GM06990 (cell line): ENCODE data around the gene PANX2.

Experiments used
- DNase-seq: peaks from one replicate; pipeline ENCODE4 v3.0.0-alpha.2; 2011; ENCODE audit not compliant: insufficient read length; ENCODE audit errors: extremely low read depth
- H3K27me3 ChIP-seq: replicated peaks from 2 replicates; pipeline ENCODE4 v1.6.0; 2011; ENCODE audit warnings: low read length; ENCODE audit not compliant: control insufficient read depth, insufficient read depth
- H3K36me3 ChIP-seq: 2 replicates; pipeline ENCODE4 v1.5.1; 2011; ENCODE audit warnings: low read length; ENCODE audit not compliant: control insufficient read depth, insufficient read depth
- H3K4me3 ChIP-seq: replicated peaks from 2 replicates; pipeline ENCODE4 v1.5.1; 2011; ENCODE audit warnings: low read depth, mild to moderate bottlenecking, control low read depth, low read length
- TF ChIP-seq, protein P1 (sequence below): IDR thresholded peaks from 2 replicates; pipeline ENCODE4 v1.5.1; 2011; ENCODE audit warnings: low read length, control low read depth, mild to moderate bottlenecking, inconsistent platforms; ENCODE audit not compliant: insufficient read depth, poor library complexity, severe bottlenecking

Gene PANX2

DNA sequence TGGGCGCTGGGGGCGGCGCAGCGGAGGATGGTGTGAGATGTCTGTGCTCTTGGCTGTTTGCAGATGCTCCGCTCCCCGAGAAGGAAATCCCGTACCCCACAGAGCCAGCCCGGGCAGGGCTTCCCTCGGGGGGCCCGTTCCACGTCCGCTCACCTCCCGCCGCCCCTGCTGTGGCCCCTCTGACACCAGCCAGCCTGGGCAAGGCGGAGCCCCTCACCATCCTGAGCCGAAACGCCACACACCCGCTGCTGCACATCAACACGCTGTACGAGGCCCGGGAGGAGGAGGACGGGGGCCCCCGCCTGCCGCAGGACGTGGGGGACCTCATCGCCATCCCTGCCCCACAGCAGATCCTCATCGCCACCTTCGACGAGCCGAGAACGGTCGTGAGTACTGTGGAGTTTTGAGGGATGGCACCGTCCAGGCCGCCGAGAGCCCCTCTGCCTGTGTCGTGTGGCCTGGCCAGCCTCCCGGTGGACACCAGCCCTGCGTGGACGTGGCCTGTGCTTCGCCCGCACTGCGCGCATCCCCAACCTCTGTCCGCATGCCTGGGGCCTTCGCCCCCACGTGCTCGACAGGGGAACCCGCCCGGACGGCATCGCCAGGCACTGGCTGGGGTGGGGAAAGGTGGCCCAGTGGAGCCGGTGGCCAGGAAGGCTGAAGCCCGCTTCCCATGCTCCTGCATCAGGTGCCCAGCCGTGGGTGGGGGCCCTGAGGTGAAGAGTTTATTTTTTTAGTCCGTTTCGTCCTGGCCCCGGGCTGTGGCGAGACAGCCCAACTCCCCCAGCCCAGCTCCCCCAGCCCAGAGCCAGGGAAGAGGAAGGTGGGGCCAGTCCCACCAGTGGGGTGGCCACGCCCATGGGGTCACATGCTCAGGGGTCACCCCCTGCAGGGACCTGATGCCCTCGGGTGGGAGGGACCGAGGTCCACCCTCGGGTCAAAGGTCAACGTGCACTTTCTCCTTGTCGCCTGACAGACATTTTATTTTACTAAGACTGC is 8.6 kb downstream of the PANX2 start:
- Histone ChIP-seq H3K4me3 (no peak overlapping the region), H3K36me3 (no peaks in the 10 kb centered on the region), H3K27me3 (no peaks in the 10 kb centered on the region)
- TF ChIP-seq, protein P1, sequence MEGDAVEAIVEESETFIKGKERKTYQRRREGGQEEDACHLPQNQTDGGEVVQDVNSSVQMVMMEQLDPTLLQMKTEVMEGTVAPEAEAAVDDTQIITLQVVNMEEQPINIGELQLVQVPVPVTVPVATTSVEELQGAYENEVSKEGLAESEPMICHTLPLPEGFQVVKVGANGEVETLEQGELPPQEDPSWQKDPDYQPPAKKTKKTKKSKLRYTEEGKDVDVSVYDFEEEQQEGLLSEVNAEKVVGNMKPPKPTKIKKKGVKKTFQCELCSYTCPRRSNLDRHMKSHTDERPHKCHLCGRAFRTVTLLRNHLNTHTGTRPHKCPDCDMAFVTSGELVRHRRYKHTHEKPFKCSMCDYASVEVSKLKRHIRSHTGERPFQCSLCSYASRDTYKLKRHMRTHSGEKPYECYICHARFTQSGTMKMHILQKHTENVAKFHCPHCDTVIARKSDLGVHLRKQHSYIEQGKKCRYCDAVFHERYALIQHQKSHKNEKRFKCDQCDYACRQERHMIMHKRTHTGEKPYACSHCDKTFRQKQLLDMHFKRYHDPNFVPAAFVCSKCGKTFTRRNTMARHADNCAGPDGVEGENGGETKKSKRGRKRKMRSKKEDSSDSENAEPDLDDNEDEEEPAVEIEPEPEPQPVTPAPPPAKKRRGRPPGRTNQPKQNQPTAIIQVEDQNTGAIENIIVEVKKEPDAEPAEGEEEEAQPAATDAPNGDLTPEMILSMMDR, result no peak
- no peak for DNase-seq

DNA sequence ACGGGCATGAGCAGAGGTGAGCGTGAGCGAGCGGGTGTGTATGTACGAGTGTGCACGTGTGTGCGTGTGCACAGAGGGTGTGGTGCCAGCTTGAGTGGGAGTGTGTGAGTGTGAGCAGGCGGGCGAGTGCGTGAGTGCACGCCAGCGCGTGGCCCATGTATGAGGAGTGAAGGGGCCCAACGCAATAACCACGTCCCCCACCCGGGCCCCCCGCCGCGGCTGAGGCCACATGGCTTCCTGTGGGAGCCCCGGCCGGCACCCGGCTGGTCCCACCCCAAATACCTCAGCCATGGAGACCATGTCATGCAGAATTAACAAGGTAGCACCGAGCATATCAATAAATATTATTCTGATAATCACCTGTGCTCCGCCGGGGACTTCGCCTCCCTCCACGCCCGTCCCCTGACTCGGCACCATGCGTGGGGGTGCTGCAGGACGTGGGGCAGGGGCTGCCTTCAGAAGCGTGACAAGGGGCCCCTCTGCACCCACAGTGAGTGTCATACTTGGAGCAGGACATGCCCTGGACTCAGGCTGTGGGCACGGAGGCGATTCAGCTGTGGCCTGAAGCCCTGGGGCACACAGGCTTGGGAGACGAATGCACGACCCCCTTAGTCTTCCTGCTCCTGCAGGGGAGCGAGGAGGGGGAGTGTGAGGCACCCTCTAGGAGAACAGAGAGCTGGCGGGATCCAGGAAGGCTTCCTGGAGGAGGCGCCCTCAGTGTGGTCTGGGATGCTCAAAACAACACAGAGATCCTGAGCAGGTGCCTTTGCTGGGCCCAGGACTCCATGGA is 9.6 kb downstream of the PANX2 start:
- H3K27me3 ChIP-seq, result no peaks in the 10 kb centered on the region
- H3K4me3 ChIP-seq, result no peak overlapping the region
- no peaks in the 10 kb centered on the region for H3K36me3 ChIP-seq
- TF ChIP-seq, protein P1, result no peak
- no peak for DNase-seq

DNA sequence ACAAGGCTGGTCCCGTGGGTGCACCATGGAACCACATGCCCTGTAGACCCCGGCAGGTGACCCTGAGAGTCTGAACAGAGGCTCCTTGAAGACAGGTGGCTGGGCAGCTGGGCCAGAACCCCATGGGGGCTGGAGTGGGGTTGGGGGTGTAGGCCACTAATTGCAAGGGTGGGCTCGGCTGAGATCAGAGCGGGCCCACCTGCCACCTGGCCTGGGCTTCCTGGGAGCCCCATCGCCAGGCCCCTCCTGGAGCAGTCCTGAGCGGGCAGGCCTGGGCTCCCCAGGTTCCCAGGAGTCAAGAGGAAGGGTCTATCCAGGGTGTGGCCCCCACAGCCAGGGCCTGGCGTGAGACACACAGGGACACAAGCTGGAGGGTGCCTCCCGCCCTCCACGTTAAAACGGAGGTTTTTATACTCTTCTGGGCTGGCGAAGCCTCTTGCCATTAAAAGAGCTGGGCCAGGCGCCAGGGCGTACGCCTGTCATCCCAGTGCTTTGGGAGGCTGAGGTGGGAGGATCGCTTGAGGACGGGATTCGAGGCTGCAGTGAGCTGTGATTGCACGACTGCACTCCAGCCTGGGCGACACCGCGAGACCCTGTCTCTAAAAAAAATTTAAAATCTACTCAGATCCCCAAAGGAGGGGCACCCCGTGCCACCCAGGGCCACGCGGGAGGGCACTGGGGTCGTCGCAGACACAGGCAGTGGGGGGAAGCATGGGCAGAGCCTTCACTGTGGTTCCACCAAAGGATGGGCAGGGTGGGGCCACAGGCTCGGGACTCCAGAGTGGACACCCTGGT is 10.4 kb downstream of the PANX2 start:
- Histone ChIP-seq H3K36me3 (no peaks in the 10 kb centered on the region), H3K4me3 (no peak overlapping the region), H3K27me3 (no peaks in the 10 kb centered on the region)
- DNase-seq, result no peak
- TF ChIP-seq, protein P1, result no peak

DNA sequence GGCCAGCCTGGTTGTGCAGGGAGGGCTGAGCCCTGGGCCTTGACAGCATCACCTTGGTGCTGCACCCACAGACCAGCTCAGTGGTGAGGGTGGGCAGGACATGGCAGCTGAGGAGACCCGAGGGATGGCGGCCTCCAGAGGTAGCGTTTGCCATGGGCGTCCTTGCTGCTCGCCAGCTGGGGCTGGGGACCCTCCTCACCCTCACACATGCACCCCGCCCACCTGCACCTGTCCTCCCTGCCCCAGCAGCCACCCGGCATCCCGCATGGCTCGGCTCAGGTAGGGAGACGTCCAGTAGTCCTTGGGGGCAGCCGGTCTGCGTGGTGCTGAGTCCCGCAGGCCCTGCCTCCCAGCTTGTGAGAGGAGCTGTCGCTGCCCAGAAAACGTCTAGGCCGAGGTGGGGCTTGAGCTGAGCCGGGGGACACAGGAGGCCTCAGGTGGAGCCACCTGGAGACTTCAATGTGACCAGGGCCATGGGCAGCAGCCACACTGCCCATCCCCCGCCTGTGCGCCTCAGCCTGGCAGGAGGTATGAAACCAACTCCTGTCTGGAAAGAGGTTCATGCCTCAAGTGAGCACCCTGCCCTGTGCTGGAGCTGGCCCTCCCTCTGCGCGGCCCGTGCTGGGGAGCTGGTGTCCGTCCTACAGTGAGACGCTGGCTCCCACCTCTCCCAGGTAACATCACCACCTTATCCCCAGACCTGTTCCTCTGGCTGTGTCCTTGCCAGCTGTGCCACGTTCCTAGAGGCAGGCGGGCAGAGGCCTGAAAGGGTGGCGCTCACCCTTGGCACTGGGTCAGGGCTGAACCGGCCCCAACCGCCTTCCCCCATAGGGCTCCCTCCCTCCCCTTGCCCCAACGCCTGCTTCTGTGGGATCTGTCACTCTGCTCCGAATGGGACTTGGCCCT is 11.9 kb downstream of the PANX2 start:
- no peak for DNase-seq
- no peak overlapping the region for H3K4me3 ChIP-seq
- TF ChIP-seq, protein P1, result no peak

More for the DNA sequence above, 11.9 kb downstream of the PANX2 start:
- Histone ChIP-seq H3K36me3 (no peaks in the 10 kb centered on the region), H3K27me3 (no peaks in the 10 kb centered on the region)
